ENCODE measurements around the gene USP4.
"Not testable (repeated sequence)": the region's sequence is repeated elsewhere in the genome, so short reads cannot be mapped to it uniquely, and the experiment has no call there.

USP4 gene

GRCh38 chr3:49339941-49340800 is at the start of gene USP4:
Gene USP4 (minus strand): TSS chr3:49340053. CDS start chr3:49340024, 29 bp downstream.
- FAIRE-seq, result no peak

- no peak for FAIRE-seq
Measured at GRCh38 chr3:49389297-49389696, 49.4 kb upstream of the USP4 start.

- no peak for FAIRE-seq
Measured at GRCh38 chr3:49388289-49388820, 48.5 kb upstream of the USP4 start.

GRCh38 chr3:49387721-49388120 is 47.9 kb upstream of the USP4 start:
- FAIRE-seq, result no peak

GRCh38 chr3:49386056-49386756 is 46.4 kb upstream of the USP4 start:
- no peak for FAIRE-seq

GRCh38 chr3:49385617-49386016 is 45.8 kb upstream of the USP4 start:
- FAIRE-seq, result no peak

- no peak for FAIRE-seq
Measured at GRCh38 chr3:49383387-49383786, 43.5 kb upstream of the USP4 start.

GRCh38 chr3:49378249-49378895 is 38.5 kb upstream of the USP4 start:
- no peak for FAIRE-seq

- FAIRE-seq, result no peak
Measured at GRCh38 chr3:49377483-49377882, 37.6 kb upstream of the USP4 start.

GRCh38 chr3:49371946-49372345 is 32.1 kb upstream of the USP4 start:
- FAIRE-seq, result no peak

GRCh38 chr3:49370585-49371290 is 30.9 kb upstream of the USP4 start:
- FAIRE-seq, result no peak

- FAIRE-seq, result no peak
Measured at GRCh38 chr3:49362561-49362960, 22.7 kb upstream of the USP4 start.

GRCh38 chr3:49359623-49360022 is 19.8 kb upstream of the USP4 start:
- no peak for FAIRE-seq

GRCh38 chr3:49358884-49359225 is 19.0 kb upstream of the USP4 start:
- no peak for FAIRE-seq

- peak; percentile 93 for FAIRE-seq
Measured at GRCh38 chr3:49358217-49358883, 18.5 kb upstream of the USP4 start, which contains the start of gene GPX1. Gene GPX1 (minus strand): TSS chr3:49358353. CDS start chr3:49358278, 75 bp downstream.

- FAIRE-seq, result not testable (repeated sequence)
Measured at GRCh38 chr3:49357443-49358216, 17.8 kb upstream of the USP4 start.

GRCh38 chr3:49357095-49357442 is 17.2 kb upstream of the USP4 start:
- not testable (repeated sequence) for FAIRE-seq

- no peak for FAIRE-seq
Measured at GRCh38 chr3:49352890-49353421, 13.1 kb upstream of the USP4 start.

- no peak for FAIRE-seq
Measured at GRCh38 chr3:49352281-49352680, 12.4 kb upstream of the USP4 start.

- no peak for FAIRE-seq
Measured at GRCh38 chr3:49351521-49352011, 11.7 kb upstream of the USP4 start.

Measured in A204.1 (cell line).